Gastrocnemius medialis (tissue), 4 donors: ENCODE results near the gene HBZ. TPM values are rescaled to one million over a fixed set of nuclear protein-coding genes. Genes with fewer than 3 reads are reported as not detected.
"Not testable (repeated sequence)": the region's sequence is repeated elsewhere in the genome, so short reads cannot be mapped to it uniquely, and the experiment has no call there.

Source experiments
- ATAC-seq, 2 donors: fragments of 150-250 bp; one replicate each; pipeline ENCODE4 v1.9.1; 2016
- DNase-seq, 2 donors: peaks; one replicate each; pipeline ENCODE4 v3.0.0-alpha.2; 2019
- H3K27ac ChIP-seq, 4 donors: fragments of 200-600 bp; sonication (generic); 1 replicate in 1 of 4; 2 replicates in 3 of 4; pipeline ENCODE4 v1.5.1; 2016 to 2018; ENCODE audit warnings: mild to moderate bottlenecking in 2 of 4, moderate library complexity in 1 of 4
- H3K27me3 ChIP-seq, 3 donors: fragments of 200-600 bp; sonication (generic) in 2 of 3; 1 replicate in 1 of 3; 2 replicates in 2 of 3; pipeline versions ENCODE4 v1.5.1 to v1.6.0; 2016 to 2019; ENCODE audit warnings: mild to moderate bottlenecking in 1 of 3, moderate library complexity in 1 of 3
- H3K36me3 ChIP-seq, 2 donors: fragments of 200-600 bp; sonication (generic) in 1 of 2; one replicate each; pipeline ENCODE4 v1.5.1; 2017 to 2018
- H3K4me1 ChIP-seq, 2 donors: fragments of 200-600 bp; sonication (generic) in 1 of 2; one replicate each; pipeline ENCODE4 v1.5.1; 2016 to 2017; ENCODE audit warnings: mild to moderate bottlenecking in 2 of 2
- H3K4me3 ChIP-seq, 4 donors: fragments of 200-600 bp; sonication (generic) in 3 of 4; 1 replicate in 1 of 4; 2 replicates in 3 of 4; pipeline ENCODE4 v1.5.1; 2016 to 2019; ENCODE audit warnings: mild to moderate bottlenecking in 2 of 4
- H3K9me3 ChIP-seq, 3 donors: fragments of 200-600 bp; sonication (generic) in 2 of 3; 1 replicate in 1 of 3; 2 replicates in 2 of 3; pipeline ENCODE4 v1.5.1; 2016 to 2019
- CTCF ChIP-seq, 5 experiments: fragments of 450-650 bp in 3 of 5; fragments of 200-600 bp in 2 of 5; sonication (generic) in 2 of 5; IDR thresholded peaks in 4 of 5; conservative IDR thresholded peaks in 1 of 5; 1 replicate in 4 of 5; 2 replicates in 1 of 5; pipeline ENCODE4 v1.5.1; 2016 to 2019; ENCODE audit warnings: antibody characterized with exemption in 5 of 5, mild to moderate bottlenecking in 3 of 5, moderate library complexity in 3 of 5
- POLR2A ChIP-seq, 2 donors: fragments of 450-650 bp; IDR thresholded peaks; one replicate each; pipeline ENCODE4 v1.6.1; 2017; ENCODE audit warnings: antibody characterized with exemption in 2 of 2, mild to moderate bottlenecking in 2 of 2, moderate library complexity in 2 of 2
- in situ Hi-C, 4 donors: fragments of 200-750 bp; cut with MboI; loops; one replicate each; pipeline versions ENCODE4 v1.15.0 to v1.8.0; 2017; ENCODE audit warnings: low sequenced_read_pairs in 4 of 4
- intact Hi-C: fragments of 100-400 bp; cut with DNase I; formaldehyde crosslinking; loops from one replicate; pipeline ENCODE4 v1.15.1; 2023; ENCODE audit warnings: low total_unique reads
- total RNA-seq, 4 donors: library from RNA; depleted of rRNA; stranded (reverse); fragments of >200 nt; gene quantifications; one replicate each; pipeline versions ENCODE4 v1.1.0 to v1.2.3, GENCODE V29; 2016

The HBZ gene
- total RNA-seq, 4 donors from 2014 or later, result not detected

- in situ Hi-C loops, result no loop called here
- no peaks in the 10 kb centered on the region for H3K36me3 ChIP-seq
- intact Hi-C loops, result no loop called here
- TF ChIP-seq POLR2A (IDR thresholded peaks at IDR 0.05) (no peak), CTCF (IDR thresholded peaks at IDR 0.05 in 4 of 5, conservative IDR thresholded peaks at IDR 0.05 in 1 of 5) (no peak)
- no peaks in the 10 kb centered on the region for H3K4me1 ChIP-seq
- ATAC-seq (no peak), DNase-seq (no peak)
- peaks cover 0 to 15% (median 5%) of the 10 kb centered on the region in 3 donors for H3K27me3 ChIP-seq
- H3K27ac ChIP-seq, result no peak overlapping the region
- no peaks in the 10 kb centered on the region for H3K9me3 ChIP-seq
- H3K4me3 ChIP-seq, result no peak overlapping the region
Observed at GRCh38 chr16:144797-145252, 7.6 kb upstream of the HBZ start.

- intact Hi-C loops (no loop called here), in situ Hi-C loops (no loop called here)
- no peaks in the 10 kb centered on the region for H3K4me1 ChIP-seq
- TF ChIP-seq CTCF (IDR thresholded peaks at IDR 0.05 in 4 of 5, conservative IDR thresholded peaks at IDR 0.05 in 1 of 5), result no peak
- TF ChIP-seq POLR2A (IDR thresholded peaks at IDR 0.05), result no peak
- no peaks in the 10 kb centered on the region for H3K36me3 ChIP-seq
- H3K27me3 ChIP-seq, result peaks cover 0 to 23% (median 5%) of the 10 kb centered on the region in 3 donors
- DNase-seq (no peak), ATAC-seq (no peak)
- no peak overlapping the region for H3K27ac ChIP-seq
- H3K9me3 ChIP-seq, result no peaks in the 10 kb centered on the region
- no peak overlapping the region for H3K4me3 ChIP-seq
Observed at GRCh38 chr16:146646-147045, 5.8 kb upstream of the HBZ start.

- ATAC-seq, result no peak
- H3K36me3 ChIP-seq, result no peaks in the 10 kb centered on the region
- TF ChIP-seq CTCF (IDR thresholded peaks at IDR 0.05 in 4 of 5, conservative IDR thresholded peaks at IDR 0.05 in 1 of 5), result no peak
- no peak for TF ChIP-seq POLR2A (IDR thresholded peaks at IDR 0.05)
- in situ Hi-C loops (no loop called here), intact Hi-C loops (no loop called here)
- no peaks in the 10 kb centered on the region for H3K9me3 ChIP-seq
- H3K4me3 ChIP-seq, result no peak overlapping the region
- no peak for DNase-seq
- peaks cover under 1 to 29% (median 5%) of the 10 kb centered on the region in 3 donors for H3K27me3 ChIP-seq
- no peaks in the 10 kb centered on the region for H3K4me1 ChIP-seq
- no peak overlapping the region for H3K27ac ChIP-seq
Observed at GRCh38 chr16:149024-149660, 3.3 kb upstream of the HBZ start.

GRCh38 chr16:153129-153521 lies 681 bp downstream of the HBZ start:
- H3K27me3 ChIP-seq, result peaks cover 25 to 49% (median 32%) of the 10 kb centered on the region in 3 donors
- peak in 1 of 2 donors; percentile 39 for ATAC-seq
- H3K36me3 ChIP-seq, H3K4me3 ChIP-seq, H3K9me3 ChIP-seq, intact Hi-C loops, H3K4me1 ChIP-seq, DNase-seq, H3K27ac ChIP-seq, in situ Hi-C loops: not testable (repeated sequence)

- ATAC-seq, H3K4me1 ChIP-seq, in situ Hi-C loops, H3K4me3 ChIP-seq, DNase-seq, H3K36me3 ChIP-seq, H3K9me3 ChIP-seq, intact Hi-C loops, H3K27ac ChIP-seq: not testable (repeated sequence)
- H3K27me3 ChIP-seq, result peaks cover 27 to 50% (median 32%) of the 10 kb centered on the region in 3 donors
Observed at GRCh38 chr16:153550-154216, 1.2 kb downstream of the HBZ start.
